Parathyroid adenoma (tissue), 2 donors: ENCODE results near the gene IGFL1.
"Not testable (repeated sequence)": the region's sequence is repeated elsewhere in the genome, so short reads cannot be mapped to it uniquely, and the experiment has no call there.

Experiments
- H2AFZ ChIP-seq: fragments of 300-600 bp; sonication (generic); one replicate; pipeline ENCODE4 v1.7.0; 2017; ENCODE audit warnings: antibody characterized with exemption, mild to moderate bottlenecking
- H3K27ac ChIP-seq: fragments of 300-600 bp; sonication (generic); one replicate; pipeline ENCODE4 v1.7.0; 2017
- H3K27me3 ChIP-seq: fragments of 300-600 bp; sonication (generic); one replicate; pipeline ENCODE4 v1.7.0; 2017; ENCODE audit warnings: low read length; ENCODE audit not compliant: control insufficient read depth, insufficient read depth
- H3K36me3 ChIP-seq: fragments of 300-600 bp; sonication (generic); one replicate; pipeline ENCODE4 v1.7.0; 2017; ENCODE audit warnings: low read length; ENCODE audit not compliant: control insufficient read depth, insufficient read depth
- H3K4me1 ChIP-seq: fragments of 300-600 bp; sonication (generic); one replicate; pipeline ENCODE4 v1.7.0; 2017; ENCODE audit warnings: control low read depth
- H3K4me2 ChIP-seq: fragments of 300-600 bp; sonication (generic); one replicate; pipeline ENCODE4 v1.7.0; 2017; ENCODE audit warnings: low read length
- H3K4me3 ChIP-seq: fragments of 300-600 bp; sonication (generic); one replicate; pipeline ENCODE4 v1.7.0; 2017; ENCODE audit warnings: low read depth, low read length
- H3K79me2 ChIP-seq: fragments of 300-600 bp; sonication (generic); one replicate; pipeline ENCODE4 v1.7.0; 2017; ENCODE audit warnings: control low read depth
- H3K9ac ChIP-seq: fragments of 300-600 bp; sonication (generic); one replicate; pipeline ENCODE4 v1.7.0; 2017; ENCODE audit warnings: mild to moderate bottlenecking
- H3K9me3 ChIP-seq: fragments of 300-600 bp; sonication (generic); one replicate; pipeline ENCODE4 v1.7.0; 2017; ENCODE audit warnings: low read length; ENCODE audit not compliant: control insufficient read depth
- TF ChIP-seq, protein P1 (sequence below): fragments of 300-600 bp; sonication (generic); IDR thresholded peaks from one replicate; pipeline ENCODE4 v1.7.0; 2017; ENCODE audit warnings: antibody characterized with exemption, mild to moderate bottlenecking
- donor health status: primary hyperparathyroidism.

The IGFL1 gene

DNA sequence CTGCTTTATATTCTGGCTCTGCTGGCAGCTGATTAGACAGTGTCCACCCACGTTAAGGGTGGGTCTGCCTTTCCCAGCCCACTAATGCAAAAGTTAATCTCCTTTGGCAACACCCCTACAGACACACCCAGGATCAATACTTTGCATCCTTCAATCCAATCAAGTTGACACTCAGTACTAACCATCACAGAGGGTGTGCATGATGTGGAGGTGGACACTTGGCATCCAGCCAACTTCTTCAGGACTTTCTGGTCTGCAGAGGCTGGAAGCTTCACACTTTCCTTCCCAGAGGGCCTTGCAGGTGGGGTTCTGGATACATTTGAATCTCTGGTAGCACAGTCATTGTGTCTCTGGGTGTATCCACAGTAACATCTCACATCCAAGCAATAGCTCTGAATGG, 18.9 kb upstream of the IGFL1 start:
- Histone ChIP-seq H3K27me3 (no peaks in the 10 kb centered on the region), H3K9me3 (no peaks in the 10 kb centered on the region), H3K4me2 (no peak overlapping the region), H3K79me2 (no peaks in the 10 kb centered on the region), H3K27ac (peak overlapping the region; percentile 88), H2AFZ (peak overlapping the region; percentile 87), H3K9ac (no peak overlapping the region), H3K36me3 (no peaks in the 10 kb centered on the region), H3K4me3 (no peak overlapping the region), H3K4me1 (peaks cover 17% of the 10 kb centered on the region)
- TF ChIP-seq, protein P1, sequence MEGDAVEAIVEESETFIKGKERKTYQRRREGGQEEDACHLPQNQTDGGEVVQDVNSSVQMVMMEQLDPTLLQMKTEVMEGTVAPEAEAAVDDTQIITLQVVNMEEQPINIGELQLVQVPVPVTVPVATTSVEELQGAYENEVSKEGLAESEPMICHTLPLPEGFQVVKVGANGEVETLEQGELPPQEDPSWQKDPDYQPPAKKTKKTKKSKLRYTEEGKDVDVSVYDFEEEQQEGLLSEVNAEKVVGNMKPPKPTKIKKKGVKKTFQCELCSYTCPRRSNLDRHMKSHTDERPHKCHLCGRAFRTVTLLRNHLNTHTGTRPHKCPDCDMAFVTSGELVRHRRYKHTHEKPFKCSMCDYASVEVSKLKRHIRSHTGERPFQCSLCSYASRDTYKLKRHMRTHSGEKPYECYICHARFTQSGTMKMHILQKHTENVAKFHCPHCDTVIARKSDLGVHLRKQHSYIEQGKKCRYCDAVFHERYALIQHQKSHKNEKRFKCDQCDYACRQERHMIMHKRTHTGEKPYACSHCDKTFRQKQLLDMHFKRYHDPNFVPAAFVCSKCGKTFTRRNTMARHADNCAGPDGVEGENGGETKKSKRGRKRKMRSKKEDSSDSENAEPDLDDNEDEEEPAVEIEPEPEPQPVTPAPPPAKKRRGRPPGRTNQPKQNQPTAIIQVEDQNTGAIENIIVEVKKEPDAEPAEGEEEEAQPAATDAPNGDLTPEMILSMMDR = no peak

DNA sequence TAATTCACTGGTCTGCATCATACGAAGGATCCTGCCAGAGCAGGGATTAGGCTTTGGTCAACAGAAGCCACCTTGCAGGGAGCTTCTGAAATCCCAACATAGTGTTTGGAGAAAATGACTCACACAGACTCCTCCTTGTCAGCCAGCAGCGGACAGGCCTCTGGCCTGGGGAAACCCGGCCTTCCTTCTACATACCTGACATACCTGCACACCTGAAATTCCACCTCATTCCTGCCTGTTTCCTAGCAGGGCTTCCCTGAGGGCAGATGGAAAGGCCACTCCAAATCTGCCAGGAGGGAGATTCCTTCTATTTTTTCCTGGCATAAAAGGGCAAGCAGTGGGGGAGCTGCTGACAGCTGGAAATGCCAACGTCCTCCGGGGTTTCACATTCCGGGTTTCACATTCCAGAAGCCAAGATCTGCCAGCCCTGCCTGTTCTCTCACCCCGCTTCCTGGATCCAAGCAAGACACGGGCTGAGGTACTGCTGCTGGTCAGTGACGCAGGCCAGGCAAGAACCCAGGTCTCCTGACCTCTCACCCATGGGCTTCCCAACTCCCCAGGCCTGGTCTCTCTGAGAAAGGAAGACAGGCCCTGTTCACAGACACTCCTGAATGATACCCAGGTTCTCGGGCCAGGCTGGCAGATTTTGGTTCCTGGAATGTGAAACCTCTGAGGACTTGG, 18.2 kb upstream of the IGFL1 start:
- TF ChIP-seq, protein P1 = no peak
- no peaks in the 10 kb centered on the region for H3K9me3 ChIP-seq
- peak overlapping the region; percentile 87 for H2AFZ ChIP-seq
- no peak overlapping the region for H3K4me3 ChIP-seq
- no peaks in the 10 kb centered on the region for H3K79me2 ChIP-seq
- peak overlapping the region; percentile 19 for H3K4me2 ChIP-seq
- no peak overlapping the region for H3K9ac ChIP-seq
- H3K27ac ChIP-seq = peak overlapping the region; percentile 88
- H3K36me3 ChIP-seq = no peaks in the 10 kb centered on the region
- no peaks in the 10 kb centered on the region for H3K27me3 ChIP-seq
- H3K4me1 ChIP-seq = peaks cover 17% of the 10 kb centered on the region

DNA sequence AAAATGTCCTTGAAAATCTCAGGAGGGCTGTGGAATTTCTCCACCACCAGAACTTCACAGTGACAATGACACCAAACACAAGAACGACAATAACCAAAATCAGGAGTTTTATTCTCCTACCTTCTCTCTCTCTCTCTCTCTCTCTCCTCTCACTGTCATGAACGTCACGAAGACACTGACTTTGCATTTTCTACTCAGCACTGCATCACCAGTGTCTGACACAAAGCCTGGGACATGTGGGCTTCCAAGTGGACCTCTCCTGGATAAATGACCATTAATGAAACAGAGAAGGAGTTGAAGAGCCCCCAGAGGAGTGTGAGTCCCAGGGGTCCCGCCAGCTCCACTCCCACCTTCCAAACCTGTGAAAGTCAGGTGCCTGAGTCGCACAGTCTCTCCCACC, 16.9 kb upstream of the IGFL1 start:
- not testable (repeated sequence) for H3K79me2 ChIP-seq, H3K9me3 ChIP-seq, H3K27me3 ChIP-seq, H3K36me3 ChIP-seq, H3K4me3 ChIP-seq, H3K9ac ChIP-seq, H2AFZ ChIP-seq, H3K4me2 ChIP-seq, H3K27ac ChIP-seq
- peaks cover 17% of the 10 kb centered on the region for H3K4me1 ChIP-seq

DNA sequence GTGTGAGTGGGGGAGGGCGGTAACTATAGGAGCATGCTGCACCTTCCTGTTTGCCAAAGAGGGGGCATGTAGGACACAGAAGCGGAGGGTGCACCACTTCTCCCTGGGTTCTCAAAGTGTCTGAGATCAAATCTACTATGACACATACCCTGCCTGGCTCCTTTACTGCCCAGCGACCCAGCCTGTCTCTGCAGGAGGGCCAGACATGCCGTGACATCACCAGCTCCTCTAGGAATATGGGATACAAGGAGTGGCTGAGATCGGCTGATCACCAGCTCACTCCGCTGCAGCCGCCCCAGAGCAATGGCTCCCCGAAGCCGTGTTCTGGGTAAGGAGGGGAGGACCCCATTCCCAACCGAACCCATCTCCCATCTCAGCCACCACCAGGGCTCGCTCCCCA, 16.4 kb upstream of the IGFL1 start:
- Histone ChIP-seq H3K4me1 (peaks cover 17% of the 10 kb centered on the region), H3K27ac (no peak overlapping the region)

DNA sequence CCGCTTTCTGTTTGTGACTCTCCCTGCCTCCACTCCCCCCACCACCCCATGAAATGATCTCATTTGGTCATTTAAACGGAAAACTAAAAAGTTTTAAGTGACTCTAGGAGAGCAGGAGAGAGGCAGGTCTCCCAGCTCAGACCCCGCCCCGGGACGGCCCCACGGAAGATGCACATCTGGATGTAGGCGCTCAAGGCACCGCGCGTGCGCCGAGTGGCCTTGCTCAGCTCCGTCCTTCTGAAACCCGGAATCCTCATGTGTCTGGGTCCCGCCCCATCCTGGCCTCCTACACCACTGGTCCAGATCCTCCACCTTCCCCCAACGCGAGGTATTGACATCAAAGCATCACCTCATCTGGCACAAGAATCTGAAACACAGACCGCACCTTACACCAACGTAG, 15.7 kb upstream of the IGFL1 start:
- Histone ChIP-seq H3K9ac (no peak overlapping the region), H3K36me3 (no peaks in the 10 kb centered on the region), H3K27ac (no peak overlapping the region), H3K4me3 (no peak overlapping the region), H3K27me3 (no peaks in the 10 kb centered on the region), H3K9me3 (no peaks in the 10 kb centered on the region), H2AFZ (no peak overlapping the region), H3K4me1 (peaks cover 17% of the 10 kb centered on the region), H3K79me2 (no peaks in the 10 kb centered on the region), H3K4me2 (no peak overlapping the region)
- TF ChIP-seq, protein P1 = no peak

More for the DNA sequence above, 16.4 kb upstream of the IGFL1 start:
- Histone ChIP-seq H3K27me3 (no peaks in the 10 kb centered on the region), H3K36me3 (no peaks in the 10 kb centered on the region), H3K79me2 (no peaks in the 10 kb centered on the region), H3K9ac (no peak overlapping the region), H3K4me2 (no peak overlapping the region), H3K4me3 (no peak overlapping the region), H3K9me3 (no peaks in the 10 kb centered on the region), H2AFZ (no peak overlapping the region)
- TF ChIP-seq, protein P1 = no peak
